Measurements from ENCODE around the gene CTDP1. TPM values are rescaled to one million over a fixed set of nuclear protein-coding genes. Genes with fewer than 3 reads are reported as not detected.

Gene CTDP1
- polyA plus RNA-seq, 1 donor (not counting 4 experiments of a cell fraction or from before 2014, with no cell fraction given): 9.2 TPM

DNA sequence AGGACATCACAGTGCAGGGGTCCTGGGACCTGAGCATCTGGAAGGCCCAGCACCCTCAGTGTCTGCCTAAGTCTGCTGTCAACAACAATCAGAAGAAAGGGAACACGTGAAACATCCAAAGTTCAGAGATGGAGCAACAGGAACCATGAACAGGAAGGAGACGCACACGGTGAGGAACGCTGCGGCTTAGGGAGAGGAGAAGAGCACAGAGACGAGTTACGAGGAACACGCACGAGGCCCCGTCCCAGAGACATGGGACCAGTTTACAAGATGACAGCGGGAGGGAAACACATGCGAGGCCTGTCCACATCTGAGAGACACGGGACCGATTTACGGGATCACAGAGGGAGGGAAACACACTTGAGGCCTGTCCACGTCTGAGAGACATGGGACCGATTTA lies 115.2 kb downstream of the CTDP1 start:
- Histone ChIP-seq H3K9me1 (ENCODE audit: control insufficient read depth, extremely low read depth, insufficient read depth, low read length) (no peaks in the 10 kb centered on the region), H3K4me3 (ENCODE audit: control insufficient read depth in 2 of 3, extremely low read depth in 1 of 3, insufficient read depth in 2 of 3, low read depth in 1 of 3, low read length in 3 of 3) (no peak overlapping the region), H4K20me1 (ENCODE audit: control insufficient read depth, extremely low read depth, insufficient read depth, low read length) (peaks cover 4% of the 10 kb centered on the region), H3K9me3 (ENCODE audit: control insufficient read depth, low read depth, low read length) (no peaks in the 10 kb centered on the region), H3K4me2 (ENCODE audit: control insufficient read depth, extremely low read depth, insufficient read depth, low read depth, low read length) (no peak overlapping the region), H3K27ac (ENCODE audit: control insufficient read depth, insufficient read depth, low read length) (no peak overlapping the region), H3K27me3 (ENCODE audit: control insufficient read depth, extremely low read depth, insufficient read depth, low read length) (peaks cover 44% of the 10 kb centered on the region), H3K9ac (ENCODE audit: control insufficient read depth, extremely low read depth, insufficient read depth, low read length) (no peak overlapping the region), H3K79me2 (ENCODE audit: control insufficient read depth, insufficient read depth, low read length) (no peaks in the 10 kb centered on the region), H2AFZ (ENCODE audit: control insufficient read depth, low read length) (no peak overlapping the region), H3K36me3 (ENCODE audit: control insufficient read depth in 2 of 2, extremely low read depth in 1 of 2, insufficient read depth in 2 of 2, low read length in 2 of 2) (no peaks in the 10 kb centered on the region), H3K4me1 (ENCODE audit: control insufficient read depth, extremely low read depth, insufficient read depth, low read length) (peaks cover 11% of the 10 kb centered on the region)
- FAIRE-seq (no peak), DNase-seq (ENCODE audit: low read depth, low spot score) (no peak)
- dilution Hi-C loops (cut with MboI; ENCODE audit: extremely low pct_ligation_motif_present, low sequenced_read_pairs): no loop called here
- TF ChIP-seq EZH2 (IDR thresholded peaks at IDR 0.05; ENCODE audit: low read length): no peak
- TF ChIP-seq, protein P1, sequence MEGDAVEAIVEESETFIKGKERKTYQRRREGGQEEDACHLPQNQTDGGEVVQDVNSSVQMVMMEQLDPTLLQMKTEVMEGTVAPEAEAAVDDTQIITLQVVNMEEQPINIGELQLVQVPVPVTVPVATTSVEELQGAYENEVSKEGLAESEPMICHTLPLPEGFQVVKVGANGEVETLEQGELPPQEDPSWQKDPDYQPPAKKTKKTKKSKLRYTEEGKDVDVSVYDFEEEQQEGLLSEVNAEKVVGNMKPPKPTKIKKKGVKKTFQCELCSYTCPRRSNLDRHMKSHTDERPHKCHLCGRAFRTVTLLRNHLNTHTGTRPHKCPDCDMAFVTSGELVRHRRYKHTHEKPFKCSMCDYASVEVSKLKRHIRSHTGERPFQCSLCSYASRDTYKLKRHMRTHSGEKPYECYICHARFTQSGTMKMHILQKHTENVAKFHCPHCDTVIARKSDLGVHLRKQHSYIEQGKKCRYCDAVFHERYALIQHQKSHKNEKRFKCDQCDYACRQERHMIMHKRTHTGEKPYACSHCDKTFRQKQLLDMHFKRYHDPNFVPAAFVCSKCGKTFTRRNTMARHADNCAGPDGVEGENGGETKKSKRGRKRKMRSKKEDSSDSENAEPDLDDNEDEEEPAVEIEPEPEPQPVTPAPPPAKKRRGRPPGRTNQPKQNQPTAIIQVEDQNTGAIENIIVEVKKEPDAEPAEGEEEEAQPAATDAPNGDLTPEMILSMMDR (optimal IDR thresholded peaks at IDR 0.05 in 1 of 3, IDR thresholded peaks at IDR 0.05 in 1 of 3, conservative IDR thresholded peaks at IDR 0.05 in 1 of 3; ENCODE audit: extremely low read depth in 1 of 3, insufficient read depth in 2 of 3, low read length in 3 of 3): no peak

DNA sequence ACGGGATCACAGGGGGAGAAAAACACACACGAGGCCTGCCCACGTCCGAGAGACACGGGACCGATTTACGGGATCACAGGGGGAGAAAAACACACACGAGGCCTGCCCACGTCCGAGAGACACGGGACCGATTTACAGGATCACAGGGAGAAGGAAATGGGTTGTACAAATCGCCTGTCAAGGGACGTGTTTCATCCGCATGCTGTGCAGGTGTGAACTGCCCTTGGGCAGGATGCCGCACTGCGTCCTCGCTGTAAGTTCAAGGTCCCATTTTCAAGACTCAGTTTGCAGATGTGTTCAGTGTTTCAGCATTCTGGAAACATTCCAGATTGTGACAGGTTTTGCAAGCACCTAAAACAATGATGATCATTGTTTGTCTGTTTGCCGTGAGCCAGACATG lies 115.8 kb downstream of the CTDP1 start:
- Histone ChIP-seq H3K27me3 (ENCODE audit: control insufficient read depth, extremely low read depth, insufficient read depth, low read length) (peaks cover 43% of the 10 kb centered on the region), H3K79me2 (ENCODE audit: control insufficient read depth, insufficient read depth, low read length) (no peaks in the 10 kb centered on the region), H3K27ac (ENCODE audit: control insufficient read depth, insufficient read depth, low read length) (no peak overlapping the region), H3K9me1 (ENCODE audit: control insufficient read depth, extremely low read depth, insufficient read depth, low read length) (no peaks in the 10 kb centered on the region), H3K36me3 (ENCODE audit: control insufficient read depth in 2 of 2, extremely low read depth in 1 of 2, insufficient read depth in 2 of 2, low read length in 2 of 2) (no peaks in the 10 kb centered on the region), H3K4me1 (ENCODE audit: control insufficient read depth, extremely low read depth, insufficient read depth, low read length) (peaks cover 11% of the 10 kb centered on the region), H3K9ac (ENCODE audit: control insufficient read depth, extremely low read depth, insufficient read depth, low read length) (no peak overlapping the region), H3K4me3 (ENCODE audit: control insufficient read depth in 2 of 3, extremely low read depth in 1 of 3, insufficient read depth in 2 of 3, low read depth in 1 of 3, low read length in 3 of 3) (no peak overlapping the region), H2AFZ (ENCODE audit: control insufficient read depth, low read length) (no peak overlapping the region), H3K4me2 (ENCODE audit: control insufficient read depth, extremely low read depth, insufficient read depth, low read depth, low read length) (no peak overlapping the region), H3K9me3 (ENCODE audit: control insufficient read depth, low read depth, low read length) (no peaks in the 10 kb centered on the region), H4K20me1 (ENCODE audit: control insufficient read depth, extremely low read depth, insufficient read depth, low read length) (peaks cover 4% of the 10 kb centered on the region)
- dilution Hi-C loops (cut with MboI; ENCODE audit: extremely low pct_ligation_motif_present, low sequenced_read_pairs): no loop called here
- TF ChIP-seq, protein P1 (optimal IDR thresholded peaks at IDR 0.05 in 1 of 3, IDR thresholded peaks at IDR 0.05 in 1 of 3, conservative IDR thresholded peaks at IDR 0.05 in 1 of 3; ENCODE audit: extremely low read depth in 1 of 3, insufficient read depth in 2 of 3, low read length in 3 of 3): no peak
- TF ChIP-seq EZH2 (IDR thresholded peaks at IDR 0.05; ENCODE audit: low read length): no peak
- FAIRE-seq: no peak
- no peak for DNase-seq (ENCODE audit: low read depth, low spot score)

All from keratinocyte (primary cell).